A549 (cell line): ENCODE measurements around the gene ZMYND19.

Source experiments
- CTCF ChIP-seq: fragments of >200 bp; sonication (Bioruptor Twin); formaldehyde crosslinking; IDR thresholded peaks from 3 replicates; pipeline ENCODE4 v1.5.1; 2016
- POLR2A ChIP-seq: IDR thresholded peaks from 2 replicates; pipeline ENCODE4 v1.6.1; 2012; ENCODE audit warnings: mild to moderate bottlenecking, low read length
- ZC3H11A ChIP-seq: fragments of 450-650 bp; IDR thresholded peaks from 2 replicates; pipeline ENCODE4 v1.6.1; 2014; ENCODE audit warnings: antibody characterized with exemption, mild to moderate bottlenecking

- TF ChIP-seq CTCF (no peak), ZC3H11A (no peak), POLR2A (no peak)
Measured at GRCh38 chr9:137542486-137542885, 47.8 kb downstream of the ZMYND19 start.
